ENCODE results near the gene STXBP6. TPM values are rescaled to one million over a fixed set of nuclear protein-coding genes. Genes with fewer than 3 reads are reported as not detected.

Gene STXBP6
- polyA plus RNA-seq, 1 donor (not counting 4 experiments of a cell fraction or from before 2014, with no cell fraction given) = 1.4 TPM

DNA sequence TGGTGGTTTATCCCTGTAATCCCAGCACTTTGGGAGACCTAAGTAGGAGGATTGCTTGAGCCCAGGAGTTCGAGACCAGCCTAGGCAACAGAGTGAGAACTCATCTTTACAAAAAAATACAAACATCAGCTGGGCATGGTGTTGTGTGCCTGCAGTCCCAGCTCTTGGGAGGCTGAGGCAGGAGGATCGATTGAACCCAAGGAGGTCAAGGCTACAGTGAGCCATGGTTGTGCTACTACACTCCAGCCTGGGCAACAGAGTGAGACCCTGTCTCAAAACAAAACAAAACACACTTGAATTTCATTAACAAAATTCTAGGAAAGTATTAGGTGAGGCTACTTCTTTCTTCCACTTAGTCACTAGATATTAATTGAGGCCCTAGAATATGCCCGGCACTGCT, 77.1 kb downstream of the STXBP6 start:
- Histone ChIP-seq H3K79me2 (ENCODE audit: control insufficient read depth, insufficient read depth, low read length) (no peaks in the 10 kb centered on the region), H3K27ac (ENCODE audit: control insufficient read depth, insufficient read depth, low read length) (no peak overlapping the region), H3K9me3 (ENCODE audit: control insufficient read depth, low read depth, low read length) (no peaks in the 10 kb centered on the region), H3K4me2 (ENCODE audit: control insufficient read depth, extremely low read depth, insufficient read depth, low read depth, low read length) (no peak overlapping the region), H4K20me1 (ENCODE audit: control insufficient read depth, extremely low read depth, insufficient read depth, low read length) (no peaks in the 10 kb centered on the region), H3K4me3 (ENCODE audit: control insufficient read depth in 2 of 3, extremely low read depth in 1 of 3, insufficient read depth in 2 of 3, low read depth in 1 of 3, low read length in 3 of 3) (no peak overlapping the region), H3K36me3 (ENCODE audit: control insufficient read depth in 2 of 2, extremely low read depth in 1 of 2, insufficient read depth in 2 of 2, low read length in 2 of 2) (no peaks in the 10 kb centered on the region), H3K9me1 (ENCODE audit: control insufficient read depth, extremely low read depth, insufficient read depth, low read length) (no peaks in the 10 kb centered on the region), H3K9ac (ENCODE audit: control insufficient read depth, extremely low read depth, insufficient read depth, low read length) (no peak overlapping the region), H2AFZ (ENCODE audit: control insufficient read depth, low read length) (no peak overlapping the region), H3K27me3 (ENCODE audit: control insufficient read depth, extremely low read depth, insufficient read depth, low read length) (no peaks in the 10 kb centered on the region), H3K4me1 (ENCODE audit: control insufficient read depth, extremely low read depth, insufficient read depth, low read length) (no peaks in the 10 kb centered on the region)
- FAIRE-seq (no peak), DNase-seq (ENCODE audit: low read depth, low spot score) (no peak)
- dilution Hi-C loops (cut with MboI; ENCODE audit: extremely low pct_ligation_motif_present, low sequenced_read_pairs) = no loop called here
- no peak for TF ChIP-seq EZH2 (IDR thresholded peaks at IDR 0.05; ENCODE audit: low read length)
- TF ChIP-seq, protein P1, sequence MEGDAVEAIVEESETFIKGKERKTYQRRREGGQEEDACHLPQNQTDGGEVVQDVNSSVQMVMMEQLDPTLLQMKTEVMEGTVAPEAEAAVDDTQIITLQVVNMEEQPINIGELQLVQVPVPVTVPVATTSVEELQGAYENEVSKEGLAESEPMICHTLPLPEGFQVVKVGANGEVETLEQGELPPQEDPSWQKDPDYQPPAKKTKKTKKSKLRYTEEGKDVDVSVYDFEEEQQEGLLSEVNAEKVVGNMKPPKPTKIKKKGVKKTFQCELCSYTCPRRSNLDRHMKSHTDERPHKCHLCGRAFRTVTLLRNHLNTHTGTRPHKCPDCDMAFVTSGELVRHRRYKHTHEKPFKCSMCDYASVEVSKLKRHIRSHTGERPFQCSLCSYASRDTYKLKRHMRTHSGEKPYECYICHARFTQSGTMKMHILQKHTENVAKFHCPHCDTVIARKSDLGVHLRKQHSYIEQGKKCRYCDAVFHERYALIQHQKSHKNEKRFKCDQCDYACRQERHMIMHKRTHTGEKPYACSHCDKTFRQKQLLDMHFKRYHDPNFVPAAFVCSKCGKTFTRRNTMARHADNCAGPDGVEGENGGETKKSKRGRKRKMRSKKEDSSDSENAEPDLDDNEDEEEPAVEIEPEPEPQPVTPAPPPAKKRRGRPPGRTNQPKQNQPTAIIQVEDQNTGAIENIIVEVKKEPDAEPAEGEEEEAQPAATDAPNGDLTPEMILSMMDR (optimal IDR thresholded peaks at IDR 0.05 in 1 of 3, IDR thresholded peaks at IDR 0.05 in 1 of 3, conservative IDR thresholded peaks at IDR 0.05 in 1 of 3; ENCODE audit: extremely low read depth in 1 of 3, insufficient read depth in 2 of 3, low read length in 3 of 3) = no peak

DNA sequence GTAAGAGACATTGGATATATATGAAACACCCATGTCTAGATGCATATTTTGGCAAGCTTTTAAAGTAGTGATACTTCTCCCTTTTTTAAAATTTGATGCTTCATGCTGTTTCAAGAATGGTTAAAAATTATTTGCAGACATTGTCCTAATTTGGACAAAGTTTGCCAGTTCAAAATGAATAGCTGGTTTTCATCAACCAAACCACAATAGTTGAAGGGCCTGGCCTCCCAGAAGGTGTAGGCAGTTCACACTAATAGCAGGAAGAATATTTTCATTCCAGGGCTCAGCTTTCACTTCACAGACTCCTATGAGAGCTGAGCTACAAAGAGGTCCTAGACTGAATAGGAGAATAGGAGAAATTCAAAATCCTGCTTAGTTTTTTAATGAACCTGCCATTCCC, 78.7 kb downstream of the STXBP6 start:
- no peak overlapping the region for H3K4me2 ChIP-seq (ENCODE audit: control insufficient read depth, extremely low read depth, insufficient read depth, low read depth, low read length)
- no peak overlapping the region for H3K27ac ChIP-seq (ENCODE audit: control insufficient read depth, insufficient read depth, low read length)
- DNase-seq (ENCODE audit: low read depth, low spot score) (no peak), FAIRE-seq (no peak)
- no peaks in the 10 kb centered on the region for H3K9me3 ChIP-seq (ENCODE audit: control insufficient read depth, low read depth, low read length)
- no peaks in the 10 kb centered on the region for H4K20me1 ChIP-seq (ENCODE audit: control insufficient read depth, extremely low read depth, insufficient read depth, low read length)
- H3K4me1 ChIP-seq (ENCODE audit: control insufficient read depth, extremely low read depth, insufficient read depth, low read length) = no peaks in the 10 kb centered on the region
- no peaks in the 10 kb centered on the region for H3K79me2 ChIP-seq (ENCODE audit: control insufficient read depth, insufficient read depth, low read length)
- no peaks in the 10 kb centered on the region for H3K27me3 ChIP-seq (ENCODE audit: control insufficient read depth, extremely low read depth, insufficient read depth, low read length)
- TF ChIP-seq, protein P1 (optimal IDR thresholded peaks at IDR 0.05 in 1 of 3, IDR thresholded peaks at IDR 0.05 in 1 of 3, conservative IDR thresholded peaks at IDR 0.05 in 1 of 3; ENCODE audit: extremely low read depth in 1 of 3, insufficient read depth in 2 of 3, low read length in 3 of 3) = no peak
- TF ChIP-seq EZH2 (IDR thresholded peaks at IDR 0.05; ENCODE audit: low read length) = no peak
- H3K9me1 ChIP-seq (ENCODE audit: control insufficient read depth, extremely low read depth, insufficient read depth, low read length) = no peaks in the 10 kb centered on the region
- H3K36me3 ChIP-seq (ENCODE audit: control insufficient read depth in 2 of 2, extremely low read depth in 1 of 2, insufficient read depth in 2 of 2, low read length in 2 of 2) = no peaks in the 10 kb centered on the region
- H3K4me3 ChIP-seq (ENCODE audit: control insufficient read depth in 2 of 3, extremely low read depth in 1 of 3, insufficient read depth in 2 of 3, low read depth in 1 of 3, low read length in 3 of 3) = no peak overlapping the region
- H2AFZ ChIP-seq (ENCODE audit: control insufficient read depth, low read length) = no peak overlapping the region
- H3K9ac ChIP-seq (ENCODE audit: control insufficient read depth, extremely low read depth, insufficient read depth, low read length) = no peak overlapping the region
- dilution Hi-C loops (cut with MboI; ENCODE audit: extremely low pct_ligation_motif_present, low sequenced_read_pairs) = no loop called here
